Esophagus squamous epithelium (tissue), 4 donors: ENCODE data around the gene TNFSF11.

Experiments
- CTCF ChIP-seq, 6 experiments: fragments of 450-650 bp in 4 of 6; fragments of 200-600 bp in 2 of 6; sonication (generic) in 2 of 6; IDR thresholded peaks; one replicate each; pipeline ENCODE4 v1.5.1; 2016 to 2019; ENCODE audit warnings: antibody characterized with exemption in 6 of 6, mild to moderate bottlenecking in 4 of 6, moderate library complexity in 4 of 6
- POLR2A ChIP-seq, 4 donors: fragments of 450-650 bp; IDR thresholded peaks; one replicate each; pipeline ENCODE4 v1.6.1; 2017; ENCODE audit warnings: antibody characterized with exemption in 4 of 4, mild to moderate bottlenecking in 4 of 4, moderate library complexity in 3 of 4

GRCh38 chr13:42631181-42631580 lies 57.2 kb downstream of the TNFSF11 start:
- TF ChIP-seq CTCF (IDR thresholded peaks at IDR 0.05) (no peak), POLR2A (IDR thresholded peaks at IDR 0.05) (no peak)
